WTC11 (cell line): ENCODE data around the gene WSCD2. TPM values are rescaled to one million over a fixed set of nuclear protein-coding genes. Genes with fewer than 3 reads are reported as not detected.
A peak's percentile ranks its signal among the peaks of the same experiment; 100 is the strongest.

Experiments used
- ATAC-seq: fragments of 200-7000 bp; cut with Tn5 transposase; 2 replicates; pipeline ENCODE4 v1.10.0; 2021; ENCODE audit warnings: mild to moderate bottlenecking, moderate library complexity
- CTCF ChIA-PET: fragments of 300-600 bp; sonication (Branson Sonifier 250); formaldehyde crosslinking; loops from one replicate; lab custom pipeline; 2021; ENCODE audit warnings: antibody characterized with exemption; lab: Charles Lee
- POLR2A ChIA-PET: fragments of 350-600 bp; sonication (Branson Sonifier 250); formaldehyde crosslinking; loops from one replicate; lab custom pipeline; 2021; ENCODE audit warnings: antibody characterized with exemption; lab: Charles Lee
- DNase-seq: peaks from one replicate; pipeline ENCODE4 v3.0.0; 2021; ENCODE audit warnings: low spot score
- H3K27ac Mint-ChIP-seq: 2 replicates; pipeline ENCODE4 v1.8.0; 2021; ENCODE audit warnings: mixed read lengths
- H3K27me3 Mint-ChIP-seq: 2 replicates; pipeline ENCODE4 v1.8.0; 2021; ENCODE audit warnings: low read depth, mild to moderate bottlenecking, moderate library complexity, mixed read lengths
- H3K36me3 Mint-ChIP-seq: 2 replicates; pipeline ENCODE4 v1.8.0; 2021; ENCODE audit warnings: mixed read lengths
- H3K4me1 Mint-ChIP-seq: 2 replicates; pipeline ENCODE4 v1.8.0; 2022; ENCODE audit warnings: mixed read lengths
- H3K4me3 Mint-ChIP-seq: 2 replicates; pipeline ENCODE4 v1.8.0; 2021; ENCODE audit warnings: mild to moderate bottlenecking, moderate library complexity, mixed read lengths
- H3K9me3 Mint-ChIP-seq: 2 replicates; pipeline ENCODE4 v1.8.0; 2021; ENCODE audit warnings: mixed read lengths
- AFF4 ChIP-seq: sonication (generic); formaldehyde crosslinking; IDR thresholded peaks from 2 replicates; pipeline ENCODE4 v1.8.1; 2023; ENCODE audit warnings: mild to moderate bottlenecking, missing genetic modification reagents, borderline replicate concordance
- CBFB ChIP-seq: sonication (generic); formaldehyde crosslinking; IDR thresholded peaks from 2 replicates; pipeline ENCODE4 v1.8.1; 2022; ENCODE audit warnings: mild to moderate bottlenecking, low read depth, missing genetic modification reagents
- ESRRA ChIP-seq: sonication (generic); formaldehyde crosslinking; IDR thresholded peaks from 2 replicates; pipeline ENCODE4 v1.8.1; 2022; ENCODE audit warnings: mild to moderate bottlenecking, missing genetic modification reagents, borderline replicate concordance
- JAZF1 ChIP-seq: fragments of 250-450 bp; sonication (Bioruptor Pico); IDR thresholded peaks from 2 replicates; pipeline ENCODE4 v1.9.0; 2021; ENCODE audit warnings: moderate library complexity, mild to moderate bottlenecking, inconsistent platforms
- NR3C1 ChIP-seq: sonication (generic); formaldehyde crosslinking; conservative IDR thresholded peaks from 2 replicates; pipeline ENCODE4 v1.8.1; 2023; ENCODE audit warnings: low read depth, mild to moderate bottlenecking, missing genetic modification reagents
- TEAD4 ChIP-seq: sonication (generic); formaldehyde crosslinking; IDR thresholded peaks from 2 replicates; pipeline ENCODE4 v1.8.0; 2022; ENCODE audit warnings: mild to moderate bottlenecking, missing genetic modification reagents
- ZBTB21 ChIP-seq: sonication (generic); formaldehyde crosslinking; IDR thresholded peaks from 2 replicates; pipeline ENCODE4 v1.8.1; 2023; ENCODE audit warnings: mild to moderate bottlenecking, missing genetic modification reagents, borderline replicate concordance
- ZNF121 ChIP-seq: sonication (generic); formaldehyde crosslinking; IDR thresholded peaks from 2 replicates; pipeline ENCODE4 v1.8.0; 2023; ENCODE audit warnings: missing genetic modification reagents
- ZNF219 ChIP-seq: sonication (generic); formaldehyde crosslinking; IDR thresholded peaks from 2 replicates; pipeline ENCODE4 v1.8.0; 2023; ENCODE audit warnings: missing genetic modification reagents, mild to moderate bottlenecking, borderline replicate concordance
- ZNF232 ChIP-seq: sonication (generic); formaldehyde crosslinking; IDR thresholded peaks from 2 replicates; pipeline ENCODE4 v1.8.0; 2022; ENCODE audit warnings: mild to moderate bottlenecking, missing genetic modification reagents
- ZNF317 ChIP-seq: sonication (generic); formaldehyde crosslinking; IDR thresholded peaks from 2 replicates; pipeline ENCODE4 v1.8.1; 2023; ENCODE audit warnings: low read depth, mild to moderate bottlenecking, moderate library complexity, missing genetic modification reagents, borderline replicate concordance
- ZNF425 ChIP-seq: fragments of 250-450 bp; sonication (Bioruptor Pico); conservative IDR thresholded peaks from 2 replicates; pipeline ENCODE4 v1.9.0; 2021; ENCODE audit warnings: mild to moderate bottlenecking
- ZNF671 ChIP-seq: fragments of 250-450 bp; sonication (Bioruptor Pico); IDR thresholded peaks from 2 replicates; pipeline ENCODE4 v1.8.0; 2021; ENCODE audit warnings: mild to moderate bottlenecking
- total RNA-seq: library from RNA; stranded (reverse); gene quantifications from 3 replicates; pipeline ENCODE4 v1.2.3, GENCODE V29; 2021
- TF ChIP-seq, protein P1 (sequence below): sonication (generic); formaldehyde crosslinking; IDR thresholded peaks from 2 replicates; pipeline ENCODE4 v1.8.1; 2023; ENCODE audit warnings: mild to moderate bottlenecking, missing genetic modification reagents
- TF ChIP-seq, protein P2 (sequence below): sonication (generic); formaldehyde crosslinking; IDR thresholded peaks from 2 replicates; pipeline ENCODE4 v1.8.1; 2023; ENCODE audit warnings: mild to moderate bottlenecking, missing genetic modification reagents, moderate library complexity
- TF ChIP-seq, protein P3 (sequence below): sonication (generic); formaldehyde crosslinking; IDR thresholded peaks from 2 replicates; pipeline ENCODE4 v1.8.1; 2022; ENCODE audit warnings: missing genetic modification reagents, borderline replicate concordance
- TF ChIP-seq, protein P4 (sequence below): sonication (generic); formaldehyde crosslinking; IDR thresholded peaks from 2 replicates; pipeline ENCODE4 v1.8.0; 2023; ENCODE audit warnings: missing genetic modification reagents
- TF ChIP-seq, protein P5 (sequence below): fragments of 250-450 bp; sonication (Bioruptor Pico); IDR thresholded peaks from 2 replicates; pipeline ENCODE4 v2.1.2; 2022; ENCODE audit warnings: mild to moderate bottlenecking, moderate library complexity

The WSCD2 gene
- total RNA-seq, 1 experiment from 2014 or later = 1.1 TPM

GRCh38 chr12:108273217-108273616 is 144.1 kb downstream of the WSCD2 start:
- DNase-seq (no peak), ATAC-seq (no peak)
- Mint-ChIP-seq H3K9me3 (peaks cover 23% of the 10 kb centered on the region), H3K4me1 (peaks cover 16% of the 10 kb centered on the region), H3K36me3 (no peaks in the 10 kb centered on the region), H3K27ac (no peak overlapping the region), H3K27me3 (peaks cover 3% of the 10 kb centered on the region; the same call in 1 of the 2 replicates), H3K4me3 (no peak overlapping the region)
- no peak for TF ChIP-seq ZNF317
- TF ChIP-seq CBFB (CRISPR knock-in tag) = no peak
- TF ChIP-seq JAZF1 (CRISPR knock-in tag) = no peak
- no peak for TF ChIP-seq ZNF121 (CRISPR knock-in tag)
- TF ChIP-seq, protein P1, sequence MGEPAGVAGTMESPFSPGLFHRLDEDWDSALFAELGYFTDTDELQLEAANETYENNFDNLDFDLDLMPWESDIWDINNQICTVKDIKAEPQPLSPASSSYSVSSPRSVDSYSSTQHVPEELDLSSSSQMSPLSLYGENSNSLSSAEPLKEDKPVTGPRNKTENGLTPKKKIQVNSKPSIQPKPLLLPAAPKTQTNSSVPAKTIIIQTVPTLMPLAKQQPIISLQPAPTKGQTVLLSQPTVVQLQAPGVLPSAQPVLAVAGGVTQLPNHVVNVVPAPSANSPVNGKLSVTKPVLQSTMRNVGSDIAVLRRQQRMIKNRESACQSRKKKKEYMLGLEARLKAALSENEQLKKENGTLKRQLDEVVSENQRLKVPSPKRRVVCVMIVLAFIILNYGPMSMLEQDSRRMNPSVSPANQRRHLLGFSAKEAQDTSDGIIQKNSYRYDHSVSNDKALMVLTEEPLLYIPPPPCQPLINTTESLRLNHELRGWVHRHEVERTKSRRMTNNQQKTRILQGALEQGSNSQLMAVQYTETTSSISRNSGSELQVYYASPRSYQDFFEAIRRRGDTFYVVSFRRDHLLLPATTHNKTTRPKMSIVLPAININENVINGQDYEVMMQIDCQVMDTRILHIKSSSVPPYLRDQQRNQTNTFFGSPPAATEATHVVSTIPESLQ (CRISPR knock-in tag) = no peak
- no peak for TF ChIP-seq ZNF232
- TF ChIP-seq ESRRA (CRISPR knock-in tag) = no peak
- TF ChIP-seq, protein P2, sequence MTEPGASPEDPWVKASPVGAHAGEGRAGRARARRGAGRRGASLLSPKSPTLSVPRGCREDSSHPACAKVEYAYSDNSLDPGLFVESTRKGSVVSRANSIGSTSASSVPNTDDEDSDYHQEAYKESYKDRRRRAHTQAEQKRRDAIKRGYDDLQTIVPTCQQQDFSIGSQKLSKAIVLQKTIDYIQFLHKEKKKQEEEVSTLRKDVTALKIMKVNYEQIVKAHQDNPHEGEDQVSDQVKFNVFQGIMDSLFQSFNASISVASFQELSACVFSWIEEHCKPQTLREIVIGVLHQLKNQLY (CRISPR knock-in tag) = no peak
- POLR2A ChIA-PET = no interaction called here
- CTCF ChIA-PET = no interaction called here

- ATAC-seq (no peak), DNase-seq (no peak)
- Mint-ChIP-seq H3K27ac (no peak overlapping the region), H3K4me1 (peaks cover 15% of the 10 kb centered on the region), H3K9me3 (peaks cover 13% of the 10 kb centered on the region), H3K36me3 (no peaks in the 10 kb centered on the region), H3K4me3 (no peak overlapping the region), H3K27me3 (peaks cover 3% of the 10 kb centered on the region; the same call in 1 of the 2 replicates)
- POLR2A ChIA-PET = no interaction called here
- CTCF ChIA-PET = no interaction called here
- TF ChIP-seq NR3C1 = no peak
- TF ChIP-seq, protein P3, sequence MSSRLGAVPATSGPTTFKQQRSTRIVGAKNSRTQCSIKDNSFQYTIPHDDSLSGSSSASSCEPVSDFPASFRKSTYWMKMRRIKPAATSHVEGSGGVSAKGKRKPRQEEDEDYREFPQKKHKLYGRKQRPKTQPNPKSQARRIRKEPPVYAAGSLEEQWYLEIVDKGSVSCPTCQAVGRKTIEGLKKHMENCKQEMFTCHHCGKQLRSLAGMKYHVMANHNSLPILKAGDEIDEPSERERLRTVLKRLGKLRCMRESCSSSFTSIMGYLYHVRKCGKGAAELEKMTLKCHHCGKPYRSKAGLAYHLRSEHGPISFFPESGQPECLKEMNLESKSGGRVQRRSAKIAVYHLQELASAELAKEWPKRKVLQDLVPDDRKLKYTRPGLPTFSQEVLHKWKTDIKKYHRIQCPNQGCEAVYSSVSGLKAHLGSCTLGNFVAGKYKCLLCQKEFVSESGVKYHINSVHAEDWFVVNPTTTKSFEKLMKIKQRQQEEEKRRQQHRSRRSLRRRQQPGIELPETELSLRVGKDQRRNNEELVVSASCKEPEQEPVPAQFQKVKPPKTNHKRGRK = 0 out of 2 replicates have a peak, but pooled peaks have one; percentile 28
- TF ChIP-seq ZNF219 (CRISPR knock-in tag) = no peak
- TF ChIP-seq, protein P4, sequence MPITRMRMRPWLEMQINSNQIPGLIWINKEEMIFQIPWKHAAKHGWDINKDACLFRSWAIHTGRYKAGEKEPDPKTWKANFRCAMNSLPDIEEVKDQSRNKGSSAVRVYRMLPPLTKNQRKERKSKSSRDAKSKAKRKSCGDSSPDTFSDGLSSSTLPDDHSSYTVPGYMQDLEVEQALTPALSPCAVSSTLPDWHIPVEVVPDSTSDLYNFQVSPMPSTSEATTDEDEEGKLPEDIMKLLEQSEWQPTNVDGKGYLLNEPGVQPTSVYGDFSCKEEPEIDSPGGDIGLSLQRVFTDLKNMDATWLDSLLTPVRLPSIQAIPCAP (CRISPR knock-in tag) = no peak
- TF ChIP-seq, protein P2 (CRISPR knock-in tag) = no peak
- TF ChIP-seq, protein P5, sequence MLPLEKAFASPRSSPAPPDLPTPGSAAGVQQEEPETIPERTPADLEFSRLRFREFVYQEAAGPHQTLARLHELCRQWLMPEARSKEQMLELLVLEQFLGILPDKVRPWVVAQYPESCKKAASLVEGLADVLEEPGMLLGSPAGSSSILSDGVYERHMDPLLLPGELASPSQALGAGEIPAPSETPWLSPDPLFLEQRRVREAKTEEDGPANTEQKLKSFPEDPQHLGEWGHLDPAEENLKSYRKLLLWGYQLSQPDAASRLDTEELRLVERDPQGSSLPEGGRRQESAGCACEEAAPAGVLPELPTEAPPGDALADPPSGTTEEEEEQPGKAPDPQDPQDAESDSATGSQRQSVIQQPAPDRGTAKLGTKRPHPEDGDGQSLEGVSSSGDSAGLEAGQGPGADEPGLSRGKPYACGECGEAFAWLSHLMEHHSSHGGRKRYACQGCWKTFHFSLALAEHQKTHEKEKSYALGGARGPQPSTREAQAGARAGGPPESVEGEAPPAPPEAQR (CRISPR knock-in tag) = no peak
Measured at GRCh38 chr12:108277613-108278012, 148.5 kb downstream of the WSCD2 start.

DNA sequence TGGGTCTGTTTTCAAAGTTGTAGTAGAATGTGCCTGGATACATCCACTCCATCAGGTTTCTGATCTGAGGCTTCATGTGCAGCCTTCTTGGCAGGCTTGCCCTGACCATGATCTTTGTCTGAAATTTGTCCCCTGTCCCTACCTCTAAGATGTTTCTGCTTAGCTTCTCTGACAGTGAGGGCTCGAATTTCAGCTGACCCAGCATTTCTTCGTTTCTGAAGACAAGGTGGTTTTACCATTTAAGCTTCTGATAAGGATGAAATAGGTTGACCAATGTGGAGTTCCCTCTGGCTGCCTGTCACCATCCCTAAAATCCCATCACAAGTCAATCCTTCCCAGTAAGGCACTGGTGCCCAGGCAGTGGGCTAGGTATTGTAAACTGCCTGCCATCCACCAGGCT is 153.1 kb downstream of the WSCD2 start:
- no peak overlapping the region for H3K27ac Mint-ChIP-seq
- H3K36me3 Mint-ChIP-seq = no peaks in the 10 kb centered on the region
- no peaks in the 10 kb centered on the region for H3K27me3 Mint-ChIP-seq
- ATAC-seq (no peak), DNase-seq (no peak)
- peaks cover 7% of the 10 kb centered on the region; the same call in 1 of the 2 replicates for H3K9me3 Mint-ChIP-seq
- POLR2A ChIA-PET = no interaction called here
- CTCF ChIA-PET = no interaction called here
- no peak overlapping the region for H3K4me3 Mint-ChIP-seq
- peaks cover 44% of the 10 kb centered on the region for H3K4me1 Mint-ChIP-seq
- TF ChIP-seq AFF4 (CRISPR knock-in tag) (no peak), ZNF671 (CRISPR knock-in tag) (no peak), ZNF425 (no peak), TEAD4 (CRISPR knock-in tag) (no peak), ZBTB21 (CRISPR knock-in tag) (no peak)
